DND-41 (cell line): Measurements from ENCODE around the gene ABLIM2.

ENCODE experiments used
- ATAC-seq: fragments of 200-7000 bp; cut with Tn5 transposase; 3 replicates; pipeline ENCODE4 v1.9.1; 2021; ENCODE audit warnings: low read depth; ENCODE audit not compliant: insufficient read depth
- DNase-seq: peaks from one replicate; pipeline ENCODE4 v3.0.0-alpha.2; 2020
- H2AFZ ChIP-seq: 2 replicates; pipeline ENCODE4 v1.6.0; 2012; ENCODE audit warnings: low read depth, low read length
- H3K27ac ChIP-seq: 2 replicates; pipeline ENCODE4 v1.5.1; 2012; ENCODE audit warnings: low read length, inconsistent platforms
- H3K27me3 ChIP-seq: fragments of 200-600 bp; sonication (generic); 2 replicates; pipeline ENCODE4 v1.6.0; 2012; ENCODE audit warnings: low read length, mild to moderate bottlenecking, inconsistent platforms; ENCODE audit not compliant: insufficient read depth, poor library complexity
- H3K36me3 ChIP-seq: 2 replicates; pipeline ENCODE4 v1.5.1; 2012; ENCODE audit warnings: low read length, inconsistent platforms; ENCODE audit not compliant: insufficient read depth
- H3K4me1 ChIP-seq: 2 replicates; pipeline ENCODE4 v1.5.1; 2012; ENCODE audit warnings: mild to moderate bottlenecking, low read length; ENCODE audit not compliant: insufficient read depth
- H3K4me2 ChIP-seq: 2 replicates; pipeline ENCODE4 v1.6.0; 2012; ENCODE audit warnings: mild to moderate bottlenecking, moderate library complexity, low read length, inconsistent platforms; ENCODE audit not compliant: insufficient read depth
- H3K4me3 ChIP-seq, 2 experiments: fragments of 200-600 bp in 1 of 2; shearing (Covaris generic) in 1 of 2; 2 replicates each; pipeline ENCODE4 v1.5.1; 2012 to 2016; ENCODE audit warnings: inconsistent platforms in 2 of 2, low read length in 2 of 2, mild to moderate bottlenecking in 2 of 2, low read depth in 1 of 2, moderate library complexity in 1 of 2
- H3K79me2 ChIP-seq: 2 replicates; pipeline ENCODE4 v1.6.0; 2012; ENCODE audit warnings: low read length, inconsistent platforms; ENCODE audit not compliant: insufficient read depth
- H3K9ac ChIP-seq: 2 replicates; pipeline ENCODE4 v1.6.0; 2012; ENCODE audit warnings: low read depth, mild to moderate bottlenecking, inconsistent platforms, low read length, moderate library complexity
- H3K9me3 ChIP-seq: 2 replicates; pipeline ENCODE4 v1.5.1; 2012; ENCODE audit warnings: low read length, moderate library complexity, mild to moderate bottlenecking, inconsistent platforms; ENCODE audit not compliant: insufficient read depth, severe bottlenecking
- H4K20me1 ChIP-seq: 2 replicates; pipeline ENCODE4 v1.6.0; 2012; ENCODE audit warnings: low read length; ENCODE audit not compliant: insufficient read depth
- EZH2 ChIP-seq: IDR thresholded peaks from 3 replicates; pipeline ENCODE4 v1.6.1; 2012; ENCODE audit warnings: borderline replicate concordance, low read depth, mild to moderate bottlenecking, moderate library complexity, low read length, inconsistent platforms; ENCODE audit not compliant: severe bottlenecking
- TF ChIP-seq, protein P1 (sequence below): IDR thresholded peaks from 2 replicates; pipeline ENCODE4 v1.5.1; 2012; ENCODE audit warnings: borderline replicate concordance, low read length, moderate library complexity, mild to moderate bottlenecking; ENCODE audit not compliant: poor library complexity, severe bottlenecking; ENCODE audit errors: extremely low read depth

ABLIM2 gene

DNA sequence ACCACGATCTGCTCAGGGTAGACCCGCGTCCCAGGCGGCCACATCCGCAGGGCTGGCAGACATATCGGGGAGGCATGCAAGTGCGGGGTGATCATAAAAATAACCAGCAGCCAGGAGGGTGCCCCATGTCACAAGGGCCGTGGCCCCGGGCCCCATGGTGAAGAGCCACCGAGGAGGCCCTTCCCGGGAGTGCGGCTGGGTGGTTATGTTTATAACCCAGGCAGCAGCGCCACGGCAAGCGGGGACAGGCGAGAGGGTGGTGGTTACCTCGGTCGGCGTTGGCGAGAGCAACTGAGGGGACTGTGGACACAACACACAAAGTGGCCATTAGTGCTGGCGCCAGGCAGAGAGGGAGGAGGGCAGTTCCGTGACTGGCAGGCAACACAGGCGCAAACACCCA is 126.2 kb downstream of the ABLIM2 start:
- no peak overlapping the region for H2AFZ ChIP-seq
- H3K4me1 ChIP-seq, result peaks cover 8% of the 10 kb centered on the region
- H3K79me2 ChIP-seq, result no peaks in the 10 kb centered on the region
- TF ChIP-seq, protein P1, sequence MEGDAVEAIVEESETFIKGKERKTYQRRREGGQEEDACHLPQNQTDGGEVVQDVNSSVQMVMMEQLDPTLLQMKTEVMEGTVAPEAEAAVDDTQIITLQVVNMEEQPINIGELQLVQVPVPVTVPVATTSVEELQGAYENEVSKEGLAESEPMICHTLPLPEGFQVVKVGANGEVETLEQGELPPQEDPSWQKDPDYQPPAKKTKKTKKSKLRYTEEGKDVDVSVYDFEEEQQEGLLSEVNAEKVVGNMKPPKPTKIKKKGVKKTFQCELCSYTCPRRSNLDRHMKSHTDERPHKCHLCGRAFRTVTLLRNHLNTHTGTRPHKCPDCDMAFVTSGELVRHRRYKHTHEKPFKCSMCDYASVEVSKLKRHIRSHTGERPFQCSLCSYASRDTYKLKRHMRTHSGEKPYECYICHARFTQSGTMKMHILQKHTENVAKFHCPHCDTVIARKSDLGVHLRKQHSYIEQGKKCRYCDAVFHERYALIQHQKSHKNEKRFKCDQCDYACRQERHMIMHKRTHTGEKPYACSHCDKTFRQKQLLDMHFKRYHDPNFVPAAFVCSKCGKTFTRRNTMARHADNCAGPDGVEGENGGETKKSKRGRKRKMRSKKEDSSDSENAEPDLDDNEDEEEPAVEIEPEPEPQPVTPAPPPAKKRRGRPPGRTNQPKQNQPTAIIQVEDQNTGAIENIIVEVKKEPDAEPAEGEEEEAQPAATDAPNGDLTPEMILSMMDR, result no peak
- TF ChIP-seq EZH2, result no peak
- H3K27me3 ChIP-seq, result no peaks in the 10 kb centered on the region
- no peak overlapping the region for H3K4me3 ChIP-seq
- H3K9me3 ChIP-seq, result no peaks in the 10 kb centered on the region
- H3K36me3 ChIP-seq, result no peaks in the 10 kb centered on the region
- H3K4me2 ChIP-seq, result no peak overlapping the region
- DNase-seq (no peak), ATAC-seq (no peak)
- H3K27ac ChIP-seq, result no peak overlapping the region
- H3K9ac ChIP-seq, result no peak overlapping the region
- peaks cover 33% of the 10 kb centered on the region for H4K20me1 ChIP-seq

- TF ChIP-seq EZH2, result no peak
- TF ChIP-seq, protein P1, result no peak
- Histone ChIP-seq H3K4me1 (peaks cover 4% of the 10 kb centered on the region), H3K4me3 (no peak overlapping the region), H3K9ac (no peak overlapping the region), H3K79me2 (no peaks in the 10 kb centered on the region), H3K4me2 (no peak overlapping the region), H3K27me3 (no peaks in the 10 kb centered on the region), H3K27ac (no peak overlapping the region), H3K36me3 (no peaks in the 10 kb centered on the region), H4K20me1 (peaks cover 20% of the 10 kb centered on the region), H3K9me3 (no peaks in the 10 kb centered on the region), H2AFZ (no peak overlapping the region)
- ATAC-seq, result no peak
- DNase-seq, result no peak
Measured at GRCh38 chr4:8030121-8030781, 128.4 kb downstream of the ABLIM2 start.

DNA sequence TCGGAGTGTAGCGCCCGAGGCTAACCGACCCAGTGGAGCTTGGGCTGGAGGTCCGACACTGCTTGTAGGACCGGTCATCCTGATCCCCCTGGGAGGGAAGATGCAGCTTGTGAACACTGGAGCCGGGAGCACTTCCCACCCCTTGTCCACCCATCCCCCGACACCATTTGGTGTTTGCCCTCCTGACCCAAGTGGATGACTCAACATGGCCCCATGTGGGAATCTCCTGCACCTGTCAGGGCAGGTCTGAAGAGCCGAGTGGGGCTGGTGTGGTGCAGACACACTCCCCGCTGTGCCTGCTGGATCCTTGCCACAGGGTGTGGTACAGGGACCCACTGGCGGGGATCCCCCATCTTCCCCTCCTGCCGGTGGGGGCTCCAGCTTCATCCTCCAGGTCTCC is 128.9 kb downstream of the ABLIM2 start:
- H3K27ac ChIP-seq, result no peak overlapping the region
- H3K9ac ChIP-seq, result no peak overlapping the region
- no peak for ATAC-seq
- TF ChIP-seq EZH2, result no peak
- TF ChIP-seq, protein P1, result no peak
- peaks cover 19% of the 10 kb centered on the region for H4K20me1 ChIP-seq
- no peak overlapping the region for H3K4me3 ChIP-seq
- H3K79me2 ChIP-seq, result no peaks in the 10 kb centered on the region
- H2AFZ ChIP-seq, result no peak overlapping the region
- no peaks in the 10 kb centered on the region for H3K4me1 ChIP-seq
- H3K9me3 ChIP-seq, result no peaks in the 10 kb centered on the region
- H3K4me2 ChIP-seq, result no peak overlapping the region
- H3K36me3 ChIP-seq, result no peaks in the 10 kb centered on the region
- no peaks in the 10 kb centered on the region for H3K27me3 ChIP-seq
- no peak for DNase-seq
